Measurements from ENCODE around the gene OR9Q2. TPM values are rescaled to one million over a fixed set of nuclear protein-coding genes. Genes with fewer than 3 reads are reported as not detected.

The OR9Q2 gene
- total RNA-seq, result not detected

GRCh38 chr11:58188770-58189169, at the start of gene OR9Q2:
OR9Q2 (plus strand) TSS chr11:58189070; CDS start chr11:58190491, 1,421 bp downstream.
- H3K36me3 ChIP-seq, result no peaks in the 10 kb centered on the region
- H3K9me3 ChIP-seq, result no peaks in the 10 kb centered on the region
- no peak within 1 kb of the TSS for H3K4me3 ChIP-seq
- H3K27ac ChIP-seq, result no peak within 1 kb of the TSS
- TF ChIP-seq CTCF (IDR thresholded peaks at IDR 0.05) (no peak), POLR2A (IDR thresholded peaks at IDR 0.05) (no peak), EP300 (IDR thresholded peaks at IDR 0.05) (no peak), POLR2AphosphoS5 (IDR thresholded peaks at IDR 0.05) (no peak)
- H3K4me1 ChIP-seq, result no peaks in the 10 kb centered on the region
- ATAC-seq, result no peak
- 64 to 100% methylated on average over 1 to 2 of the region's 2 CpGs for WGBS, 2 donors (ENCODE audit: low coverage in 1 of 2)
- H3K27me3 ChIP-seq, result no peaks in the 10 kb centered on the region

- H3K27me3 ChIP-seq, result no peaks in the 10 kb centered on the region
- TF ChIP-seq POLR2AphosphoS5 (IDR thresholded peaks at IDR 0.05) (no peak), EP300 (IDR thresholded peaks at IDR 0.05) (no peak), POLR2A (IDR thresholded peaks at IDR 0.05) (no peak), CTCF (IDR thresholded peaks at IDR 0.05) (no peak)
- H3K4me3 ChIP-seq, result no peak overlapping the region
- no peaks in the 10 kb centered on the region for H3K36me3 ChIP-seq
- no peaks in the 10 kb centered on the region for H3K4me1 ChIP-seq
- no peaks in the 10 kb centered on the region for H3K9me3 ChIP-seq
- 57 to 64% methylated on average over 1 of the region's 1 CpG for WGBS, 2 donors (ENCODE audit: low coverage in 1 of 2)
- no peak overlapping the region for H3K27ac ChIP-seq
- no peak for ATAC-seq
Measured at GRCh38 chr11:58142761-58143160, 46.1 kb upstream of the OR9Q2 start.

GRCh38 chr11:58152781-58153180, 36.1 kb upstream of the OR9Q2 start:
- no peak for TF ChIP-seq EP300 (IDR thresholded peaks at IDR 0.05)
- TF ChIP-seq POLR2AphosphoS5 (IDR thresholded peaks at IDR 0.05), result no peak
- TF ChIP-seq POLR2A (IDR thresholded peaks at IDR 0.05), result no peak
- TF ChIP-seq CTCF (IDR thresholded peaks at IDR 0.05), result no peak

GRCh38 chr11:58164389-58164788, 24.5 kb upstream of the OR9Q2 start:
- Histone ChIP-seq H3K27me3 (no peaks in the 10 kb centered on the region), H3K4me3 (no peak overlapping the region), H3K4me1 (no peaks in the 10 kb centered on the region), H3K36me3 (no peaks in the 10 kb centered on the region), H3K27ac (no peak overlapping the region), H3K9me3 (no peaks in the 10 kb centered on the region)
- 68 to 83% methylated on average over 4 of the region's 4 CpGs for WGBS, 2 donors (ENCODE audit: low coverage in 1 of 2)
- no peak for TF ChIP-seq EP300 (IDR thresholded peaks at IDR 0.05)
- TF ChIP-seq CTCF (IDR thresholded peaks at IDR 0.05), result no peak
- TF ChIP-seq POLR2AphosphoS5 (IDR thresholded peaks at IDR 0.05), result no peak
- no peak for TF ChIP-seq POLR2A (IDR thresholded peaks at IDR 0.05)
- no peak for ATAC-seq

More at GRCh38 chr11:58152781-58153180, 36.1 kb upstream of the OR9Q2 start:
- H3K4me3 ChIP-seq, result no peak overlapping the region
- peaks cover 4% of the 10 kb centered on the region for H3K27me3 ChIP-seq
- H3K27ac ChIP-seq, result no peak overlapping the region
- ATAC-seq, result no peak
- no peaks in the 10 kb centered on the region for H3K9me3 ChIP-seq
- H3K36me3 ChIP-seq, result no peaks in the 10 kb centered on the region
- WGBS, 2 donors (ENCODE audit: low coverage in 1 of 2), result 68 to 100% methylated on average over 1 to 2 of the region's 3 CpGs
- no peaks in the 10 kb centered on the region for H3K4me1 ChIP-seq

- ATAC-seq, result no peak
Measured at GRCh38 chr11:58164990-58165389, 23.9 kb upstream of the OR9Q2 start.

More at GRCh38 chr11:58164990-58165389, 23.9 kb upstream of the OR9Q2 start:
- Histone ChIP-seq H3K27ac (no peak overlapping the region), H3K27me3 (no peaks in the 10 kb centered on the region), H3K9me3 (no peaks in the 10 kb centered on the region), H3K36me3 (no peaks in the 10 kb centered on the region), H3K4me1 (no peaks in the 10 kb centered on the region), H3K4me3 (no peak overlapping the region)
- no peak for TF ChIP-seq POLR2AphosphoS5 (IDR thresholded peaks at IDR 0.05)
- no peak for TF ChIP-seq EP300 (IDR thresholded peaks at IDR 0.05)
- no peak for TF ChIP-seq POLR2A (IDR thresholded peaks at IDR 0.05)
- no peak for TF ChIP-seq CTCF (IDR thresholded peaks at IDR 0.05)
- 17 to 40% methylated on average over 1 of the region's 1 CpG for WGBS, 2 donors (ENCODE audit: low coverage in 1 of 2)
